IMR-90 (cell line): ENCODE results near the gene PODXL. TPM values are rescaled to one million over a fixed set of nuclear protein-coding genes. Genes with fewer than 3 reads are reported as not detected.

Source experiments
- ATAC-seq: fragments of 200-7000 bp; cut with Tn5 transposase; 2 replicates; pipeline ENCODE4 v1.9.1; 2020; ENCODE audit warnings: low read depth, mild to moderate bottlenecking, moderate library complexity
- BruUV-seq: library from RNA; stranded (reverse); fragments of 400-500 nt; replicated peaks from 2 replicates; lab custom pipeline; 2021; lab: Mats Ljungman, UMichigan
- CTCF ChIA-PET: fragments of 300-600 bp; formaldehyde crosslinking; extraction: SDS; loops from one replicate; lab custom pipeline; 2021; ENCODE audit warnings: antibody characterized with exemption; lab: Yijun Ruan, JAX
- POLR2A ChIA-PET: fragments of 300-600 bp; sonication (Branson Sonifier 250); formaldehyde crosslinking; loops from one replicate; lab custom pipeline; 2022; ENCODE audit warnings: antibody characterized with exemption; ENCODE audit not compliant: unreplicated experiment; lab: Charles Lee
- DNase-seq: peaks from one replicate; pipeline ENCODE4 v3.0.0; 2013
- H2AFZ ChIP-seq: replicated peaks from 2 replicates; pipeline ENCODE3; 2013; ENCODE audit warnings: low read length, mild to moderate bottlenecking; ENCODE audit not compliant: poor library complexity
- H2AK5ac ChIP-seq: 2 replicates; pipeline ENCODE4 v1.6.1; 2013; ENCODE audit warnings: low read depth, low read length, inconsistent platforms
- H2AK9ac ChIP-seq: replicated peaks from 2 replicates; pipeline ENCODE3; 2013; ENCODE audit warnings: mild to moderate bottlenecking, low read depth, low read length, moderate library complexity; ENCODE audit not compliant: poor library complexity
- H2BK120ac ChIP-seq: 2 replicates; pipeline ENCODE4 v1.6.1; 2013; ENCODE audit warnings: low read depth, low read length, inconsistent platforms
- H2BK15ac ChIP-seq: 3 replicates; pipeline ENCODE4 v1.6.1; 2013; ENCODE audit warnings: low read depth, low read length, inconsistent platforms
- H2BK20ac ChIP-seq: 2 replicates; pipeline ENCODE4 v1.6.1; 2013; ENCODE audit warnings: low read depth, mild to moderate bottlenecking, inconsistent platforms, low read length, moderate library complexity
- H2BK5ac ChIP-seq: 2 replicates; pipeline ENCODE4 v1.6.1; 2013; ENCODE audit warnings: mild to moderate bottlenecking, low read depth, low read length, inconsistent platforms; ENCODE audit not compliant: poor library complexity, severe bottlenecking
- H3K14ac ChIP-seq: replicated peaks from 2 replicates; pipeline ENCODE4 v1.6.1; 2013; ENCODE audit warnings: low read depth, low read length, inconsistent platforms
- H3K18ac ChIP-seq: 2 replicates; pipeline ENCODE4 v1.6.1; 2013; ENCODE audit warnings: low read depth, low read length, control low read depth
- H3K23ac ChIP-seq: 2 replicates; pipeline ENCODE4 v1.6.1; 2013; ENCODE audit warnings: low read depth, low read length, inconsistent platforms
- H3K27ac ChIP-seq: 2 replicates; pipeline ENCODE4 v1.5.1; 2013; ENCODE audit warnings: mild to moderate bottlenecking, control low read depth, low read length; ENCODE audit not compliant: insufficient read depth
- H3K27me3 ChIP-seq: 2 replicates; pipeline ENCODE4 v1.6.1; 2013; ENCODE audit warnings: low read length; ENCODE audit not compliant: control insufficient read depth, insufficient read depth
- H3K36me3 ChIP-seq: 2 replicates; pipeline ENCODE4 v1.6.1; 2013; ENCODE audit warnings: low read length, mixed read lengths; ENCODE audit not compliant: control insufficient read depth, insufficient read depth
- H3K4ac ChIP-seq: 2 replicates; pipeline ENCODE4 v1.6.1; 2013; ENCODE audit warnings: low read depth, low read length, inconsistent platforms
- H3K4me1 ChIP-seq: 2 replicates; pipeline ENCODE4 v1.6.1; 2013; ENCODE audit warnings: low read length, mixed read lengths; ENCODE audit not compliant: control insufficient read depth, insufficient read depth
- H3K4me2 ChIP-seq: 2 replicates; pipeline ENCODE4 v1.6.1; 2013; ENCODE audit warnings: low read depth, mild to moderate bottlenecking, control low read depth, low read length, moderate library complexity
- H3K4me3 ChIP-seq: 2 replicates; pipeline ENCODE4 v1.5.1; 2013; ENCODE audit warnings: low read depth, mild to moderate bottlenecking, control low read depth, low read length, moderate library complexity; ENCODE audit not compliant: insufficient read depth
- H3K56ac ChIP-seq: 2 replicates; pipeline ENCODE4 v1.6.1; 2013; ENCODE audit warnings: low read length, inconsistent platforms; ENCODE audit not compliant: insufficient read depth; ENCODE audit errors: extremely low read depth
- H3K79me1 ChIP-seq, 2 experiments: 2 replicates each; pipeline ENCODE4 v1.6.1; 2013; ENCODE audit warnings: low read length in 2 of 2, inconsistent platforms in 1 of 2, low read depth in 1 of 2
- H3K9ac ChIP-seq: 2 replicates; pipeline ENCODE4 v1.6.1; 2013; ENCODE audit warnings: low read depth, low read length, control low read depth
- H3K9me1 ChIP-seq: 2 replicates; pipeline ENCODE4 v1.6.1; 2013; ENCODE audit warnings: low read length, inconsistent platforms; ENCODE audit not compliant: insufficient read depth
- H3K9me3 ChIP-seq: 2 replicates; pipeline ENCODE4 v1.6.1; 2013; ENCODE audit warnings: low read length; ENCODE audit not compliant: control insufficient read depth, insufficient read depth
- H4K20me1 ChIP-seq: 2 replicates; pipeline ENCODE4 v1.6.1; 2013; ENCODE audit warnings: low read length, inconsistent platforms; ENCODE audit not compliant: insufficient read depth
- H4K5ac ChIP-seq: 2 replicates; pipeline ENCODE4 v1.6.1; 2013; ENCODE audit warnings: mild to moderate bottlenecking, low read depth, low read length, control low read depth
- H4K8ac ChIP-seq, 2 experiments: 2 replicates each; pipeline ENCODE4 v1.6.1; 2013; ENCODE audit warnings: low read depth in 2 of 2, low read length in 2 of 2, control low read depth in 1 of 2, inconsistent platforms in 1 of 2
- H4K91ac ChIP-seq: 2 replicates; pipeline ENCODE4 v1.6.1; 2013; ENCODE audit warnings: low read depth, low read length, inconsistent platforms; ENCODE audit not compliant: insufficient read depth
- BHLHE40 ChIP-seq: fragments of 150-350 bp; IDR thresholded peaks from 2 replicates; pipeline ENCODE4 v1.6.1; 2016; ENCODE audit warnings: mild to moderate bottlenecking, low read depth, low read length
- CEBPB ChIP-seq: IDR thresholded peaks from 2 replicates; pipeline ENCODE4 v1.6.1; 2012; ENCODE audit warnings: low read depth, low read length, improper control_type of control experiment
- CHD1 ChIP-seq: IDR thresholded peaks from 2 replicates; pipeline ENCODE4 v1.6.1; 2012; ENCODE audit warnings: low read depth, low read length, improper control_type of control experiment
- MAFK ChIP-seq: IDR thresholded peaks from 2 replicates; pipeline ENCODE4 v1.6.1; 2012; ENCODE audit warnings: low read depth, low read length, improper control_type of control experiment
- MAZ ChIP-seq: IDR thresholded peaks from 2 replicates; pipeline ENCODE4 v1.6.1; 2012; ENCODE audit warnings: low read depth, mild to moderate bottlenecking, low read length, improper control_type of control experiment, moderate library complexity, borderline replicate concordance
- MXI1 ChIP-seq: IDR thresholded peaks from 2 replicates; pipeline ENCODE4 v1.6.1; 2012; ENCODE audit warnings: low read depth, mild to moderate bottlenecking, low read length, moderate library complexity, borderline replicate concordance
- RAD21 ChIP-seq: IDR thresholded peaks from 2 replicates; pipeline ENCODE4 v1.6.1; 2012; ENCODE audit warnings: low read length, improper control_type of control experiment
- WGBS, 2 experiments: methylation state at CpG; one replicate each; pipeline versions ENCODE4 v1.1.5 to v1.1.7; 2013; ENCODE audit warnings: missing lambda C conversion rate in 2 of 2; ENCODE audit not compliant: insufficient read length in 1 of 2; ENCODE audit errors: extremely low coverage in 2 of 2; 5-methylcytosine and 5-hydroxymethylcytosine counted together
- dilution Hi-C: fragments of 300-500 bp; cut with HindIII; formaldehyde crosslinking; loops from one replicate; pipeline ENCODE4 v1.14.3; 2018; ENCODE audit warnings: low sequenced_read_pairs; ENCODE audit not compliant: unreplicated experiment
- in situ Hi-C: fragments of 300-500 bp; cut with MboI; formaldehyde crosslinking; loops from 3 replicates; pipeline ENCODE4 v1.14.3; 2019; ENCODE audit warnings: low sequenced_read_pairs, inconsistent platforms, mixed read lengths
- intact Hi-C: fragments of 100-400 bp; cut with micrococcal nuclease; formaldehyde crosslinking; loops from 2 replicates; pipeline ENCODE4 v1.10.0; 2022
- polyA plus RNA-seq, 3 experiments: library from polyadenylated mRNA; depleted of rRNA; stranded (reverse); fragments of >200 nt; gene quantifications; 2 replicates each; pipeline ENCODE4 v1.2.3, GENCODE V29; 2012; ENCODE audit warnings: low replicate concordance in 1 of 3
- total RNA-seq: library from RNA; depleted of rRNA; stranded (reverse); fragments of >200 nt; gene quantifications from 2 replicates; pipeline ENCODE4 v1.2.3, GENCODE V29; 2012
- TF ChIP-seq, protein P1 (sequence below): conservative IDR thresholded peaks from 2 replicates; pipeline ENCODE4 v1.5.1; 2012; ENCODE audit warnings: mild to moderate bottlenecking, low read depth, low read length, improper control_type of control experiment
- TF ChIP-seq, protein P2 (sequence below): fragments of 150-350 bp; IDR thresholded peaks from 2 replicates; pipeline ENCODE4 v1.6.1; 2017; ENCODE audit warnings: mild to moderate bottlenecking, antibody characterized with exemption, low read length, low read depth

The PODXL gene
- total and polyA plus RNA-seq, 2 of the 4 experiments (the other 2 are of a cell fraction): 1.3 to 3.8 TPM

DNA sequence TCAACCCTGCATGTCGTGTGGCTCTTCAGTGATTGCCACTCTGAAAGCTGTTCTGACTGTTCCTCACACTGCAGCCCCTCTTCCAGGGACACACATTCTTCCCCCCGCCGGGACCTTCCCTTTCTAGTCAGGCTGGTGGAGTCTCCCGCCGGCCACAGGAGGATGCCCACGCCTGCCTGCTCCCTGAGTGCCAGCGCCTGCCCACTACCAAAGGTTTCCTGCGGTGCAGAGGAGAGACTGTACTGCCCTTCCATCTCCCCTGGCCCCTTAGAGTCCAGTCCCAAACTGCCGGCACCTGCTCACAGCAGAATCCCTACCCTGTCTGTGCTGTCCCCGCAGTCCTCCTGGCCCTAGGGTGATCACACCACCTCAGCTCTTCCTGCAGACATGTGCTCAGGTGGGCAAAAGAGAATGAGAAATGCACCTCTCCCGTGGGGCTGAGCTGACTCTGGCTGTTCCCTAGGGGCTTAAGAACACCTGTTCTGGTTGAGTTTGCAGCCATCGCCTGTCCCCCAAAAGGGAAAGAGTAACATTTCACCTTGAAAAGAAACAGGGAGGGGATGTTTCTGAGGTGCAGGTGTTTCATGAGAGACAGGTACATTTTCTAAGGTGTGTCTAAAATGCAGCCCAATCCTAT is 1.4 kb downstream of the PODXL start:
- Histone ChIP-seq H2AK9ac (peak overlapping the region; percentile 75), H3K9ac (no peak overlapping the region), H3K9me1 (peaks cover 6% of the 10 kb centered on the region; the same call in 1 of the 2 replicates), H3K4me1 (0 out of 2 replicates have a peak, but pooled peaks cover 4% of the 10 kb centered on the region), H3K36me3 (no peaks in the 10 kb centered on the region), H3K14ac (no peak overlapping the region), H4K5ac (no peak overlapping the region), H2AFZ (peak overlapping the region; percentile 37), H3K4ac (no peak overlapping the region), H4K91ac (no peak overlapping the region), H3K56ac (no peak overlapping the region), H3K27ac (no peak overlapping the region), H3K27me3 (peaks cover 31% of the 10 kb centered on the region; the same call in 1 of the 2 replicates), H3K23ac (0 out of 2 replicates have a peak overlapping the region, but pooled peaks have one; percentile 34), H2BK15ac (no peak overlapping the region), H3K4me3 (no peak overlapping the region), H3K9me3 (no peaks in the 10 kb centered on the region), H2BK5ac (no peak overlapping the region), H3K18ac (no peak overlapping the region), H4K20me1 (no peaks in the 10 kb centered on the region; the same call in 1 of the 2 replicates), H2BK20ac (no peak overlapping the region), H3K79me1 (peaks cover 0 to 11% of the 10 kb centered on the region in 2 experiments; a peak in 2 of 4 replicates), H2AK5ac (no peak overlapping the region), H4K8ac (no peak overlapping the region), H2BK120ac (no peak overlapping the region), H3K4me2 (no peak overlapping the region)
- BruUV-seq: no TSS peak
- no peak for ATAC-seq
- intact Hi-C loops (no loop called here), dilution Hi-C loops (no loop called here), in situ Hi-C loops (no loop called here)
- no peak for DNase-seq
- ChIA-PET POLR2A (no interaction called here), CTCF (no interaction called here)
- TF ChIP-seq CEBPB (no peak), MXI1 (no peak), MAFK (no peak), RAD21 (no peak), MAZ (no peak), CHD1 (no peak), BHLHE40 (no peak)
- TF ChIP-seq, protein P1, sequence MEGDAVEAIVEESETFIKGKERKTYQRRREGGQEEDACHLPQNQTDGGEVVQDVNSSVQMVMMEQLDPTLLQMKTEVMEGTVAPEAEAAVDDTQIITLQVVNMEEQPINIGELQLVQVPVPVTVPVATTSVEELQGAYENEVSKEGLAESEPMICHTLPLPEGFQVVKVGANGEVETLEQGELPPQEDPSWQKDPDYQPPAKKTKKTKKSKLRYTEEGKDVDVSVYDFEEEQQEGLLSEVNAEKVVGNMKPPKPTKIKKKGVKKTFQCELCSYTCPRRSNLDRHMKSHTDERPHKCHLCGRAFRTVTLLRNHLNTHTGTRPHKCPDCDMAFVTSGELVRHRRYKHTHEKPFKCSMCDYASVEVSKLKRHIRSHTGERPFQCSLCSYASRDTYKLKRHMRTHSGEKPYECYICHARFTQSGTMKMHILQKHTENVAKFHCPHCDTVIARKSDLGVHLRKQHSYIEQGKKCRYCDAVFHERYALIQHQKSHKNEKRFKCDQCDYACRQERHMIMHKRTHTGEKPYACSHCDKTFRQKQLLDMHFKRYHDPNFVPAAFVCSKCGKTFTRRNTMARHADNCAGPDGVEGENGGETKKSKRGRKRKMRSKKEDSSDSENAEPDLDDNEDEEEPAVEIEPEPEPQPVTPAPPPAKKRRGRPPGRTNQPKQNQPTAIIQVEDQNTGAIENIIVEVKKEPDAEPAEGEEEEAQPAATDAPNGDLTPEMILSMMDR: no peak
- TF ChIP-seq, protein P2, sequence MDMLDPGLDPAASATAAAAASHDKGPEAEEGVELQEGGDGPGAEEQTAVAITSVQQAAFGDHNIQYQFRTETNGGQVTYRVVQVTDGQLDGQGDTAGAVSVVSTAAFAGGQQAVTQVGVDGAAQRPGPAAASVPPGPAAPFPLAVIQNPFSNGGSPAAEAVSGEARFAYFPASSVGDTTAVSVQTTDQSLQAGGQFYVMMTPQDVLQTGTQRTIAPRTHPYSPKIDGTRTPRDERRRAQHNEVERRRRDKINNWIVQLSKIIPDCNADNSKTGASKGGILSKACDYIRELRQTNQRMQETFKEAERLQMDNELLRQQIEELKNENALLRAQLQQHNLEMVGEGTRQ: no peak
- WGBS, 2 experiments: 55% methylated on average over 6 of the region's 12 CpGs; no CpG with 5 or more reads in 1 of the 2 experiments
